SK-N-SH treated with all-trans-retinoic acid at 6 μM for 48 hours (cell line): ENCODE results near the gene SEPHS1.

Experiments
- ATAC-seq: fragments of 200-7000 bp; cut with Tn5 transposase; 3 replicates; pipeline ENCODE4 v1.9.1; 2020; ENCODE audit warnings: mild to moderate bottlenecking, moderate library complexity
- ARNTL ChIP-seq: fragments of 450-650 bp; formaldehyde crosslinking; IDR thresholded peaks from 2 replicates; pipeline ENCODE4 v1.5.0; 2020; ENCODE audit warnings: low read depth, mild to moderate bottlenecking, moderate library complexity, borderline replicate concordance
- BACH2 ChIP-seq: fragments of 250-450 bp; sonication (Bioruptor Pico); IDR thresholded peaks from 2 replicates; pipeline ENCODE4 v1.9.0; 2021; ENCODE audit warnings: mild to moderate bottlenecking, borderline replicate concordance
- CSDC2 ChIP-seq: fragments of 250-450 bp; sonication (Bioruptor Pico); IDR thresholded peaks from 2 replicates; pipeline ENCODE4 v1.5.0; 2020; ENCODE audit warnings: mild to moderate bottlenecking, moderate library complexity
- ESRRG ChIP-seq: fragments of 250-450 bp; sonication (Bioruptor Pico); IDR thresholded peaks from 2 replicates; pipeline ENCODE4 v1.6.1; 2021; ENCODE audit warnings: mild to moderate bottlenecking
- GLIS3 ChIP-seq: fragments of 250-450 bp; sonication (Bioruptor Pico); IDR thresholded peaks from 2 replicates; pipeline ENCODE4 v1.5.0; 2020; ENCODE audit warnings: mild to moderate bottlenecking, moderate library complexity
- ISL1 ChIP-seq: fragments of 250-450 bp; sonication (Bioruptor Pico); IDR thresholded peaks from 2 replicates; pipeline ENCODE4 v2.1.2; 2022; ENCODE audit warnings: mild to moderate bottlenecking, moderate library complexity
- OSR1 ChIP-seq: fragments of 250-450 bp; sonication (Bioruptor Pico); IDR thresholded peaks from 2 replicates; pipeline ENCODE4 v1.8.0; 2022; ENCODE audit warnings: moderate library complexity, mild to moderate bottlenecking, inconsistent platforms
- SNAI2 ChIP-seq: fragments of 250-450 bp; sonication (Bioruptor Pico); IDR thresholded peaks from 2 replicates; pipeline ENCODE4 v1.5.0; 2020; ENCODE audit warnings: mild to moderate bottlenecking, moderate library complexity
- TCF4 ChIP-seq: fragments of 250-450 bp; sonication (Bioruptor Pico); IDR thresholded peaks from 2 replicates; pipeline ENCODE4 v1.8.0; 2021; ENCODE audit warnings: mild to moderate bottlenecking, moderate library complexity, borderline replicate concordance
- TOX ChIP-seq: fragments of 250-450 bp; sonication (Bioruptor Pico); IDR thresholded peaks from 2 replicates; pipeline ENCODE4 v1.8.0; 2021; ENCODE audit warnings: mild to moderate bottlenecking, moderate library complexity, borderline replicate concordance
- ZC3H10 ChIP-seq: fragments of 250-450 bp; sonication (Bioruptor Pico); IDR thresholded peaks from 2 replicates; pipeline ENCODE4 v1.5.1; 2021; ENCODE audit warnings: mild to moderate bottlenecking, moderate library complexity
- ZFP3 ChIP-seq: fragments of 250-450 bp; sonication (Bioruptor Pico); IDR thresholded peaks from 2 replicates; pipeline ENCODE4 v1.5.0; 2020; ENCODE audit warnings: mild to moderate bottlenecking, moderate library complexity
- ZFP30 ChIP-seq: fragments of 450-650 bp; formaldehyde crosslinking; IDR thresholded peaks from 2 replicates; pipeline ENCODE4 v1.5.0; 2022; ENCODE audit warnings: mild to moderate bottlenecking, moderate library complexity
- ZNF565 ChIP-seq: fragments of 450-650 bp; formaldehyde crosslinking; conservative IDR thresholded peaks from 2 replicates; pipeline ENCODE4 v1.5.0; 2020; ENCODE audit warnings: low read depth, mild to moderate bottlenecking, moderate library complexity
- ZNF70 ChIP-seq: fragments of 450-650 bp; formaldehyde crosslinking; IDR thresholded peaks from 2 replicates; pipeline ENCODE4 v1.5.0; 2020; ENCODE audit warnings: mild to moderate bottlenecking, moderate library complexity
- ZNF8 ChIP-seq: fragments of 450-650 bp; formaldehyde crosslinking; IDR thresholded peaks from 2 replicates; pipeline ENCODE4 v1.5.0; 2020; ENCODE audit warnings: mild to moderate bottlenecking, moderate library complexity
- TF ChIP-seq, protein P1 (sequence below): fragments of 250-450 bp; sonication (Bioruptor Pico); IDR thresholded peaks from 2 replicates; pipeline ENCODE4 v1.8.0; 2020; ENCODE audit warnings: mild to moderate bottlenecking, moderate library complexity, borderline replicate concordance
- TF ChIP-seq, protein P2 (sequence below): fragments of 250-450 bp; sonication (Bioruptor Pico); IDR thresholded peaks from 2 replicates; pipeline ENCODE4 v1.5.1; 2021; ENCODE audit warnings: mild to moderate bottlenecking, moderate library complexity
- TF ChIP-seq, protein P3 (sequence below): fragments of 250-450 bp; sonication (Bioruptor Pico); IDR thresholded peaks from 2 replicates; pipeline ENCODE4 v1.8.0; 2021; ENCODE audit warnings: low read depth, mild to moderate bottlenecking, moderate library complexity, borderline replicate concordance
- TF ChIP-seq, protein P4 (sequence below): fragments of 250-450 bp; sonication (Bioruptor Pico); IDR thresholded peaks from 2 replicates; pipeline ENCODE4 v1.5.0; 2020; ENCODE audit warnings: mild to moderate bottlenecking, moderate library complexity
- TF ChIP-seq, protein P5 (sequence below): fragments of 250-450 bp; sonication (Bioruptor Pico); IDR thresholded peaks from 2 replicates; pipeline ENCODE4 v1.5.1; 2020; ENCODE audit warnings: low read depth, mild to moderate bottlenecking, moderate library complexity

SEPHS1 gene

DNA sequence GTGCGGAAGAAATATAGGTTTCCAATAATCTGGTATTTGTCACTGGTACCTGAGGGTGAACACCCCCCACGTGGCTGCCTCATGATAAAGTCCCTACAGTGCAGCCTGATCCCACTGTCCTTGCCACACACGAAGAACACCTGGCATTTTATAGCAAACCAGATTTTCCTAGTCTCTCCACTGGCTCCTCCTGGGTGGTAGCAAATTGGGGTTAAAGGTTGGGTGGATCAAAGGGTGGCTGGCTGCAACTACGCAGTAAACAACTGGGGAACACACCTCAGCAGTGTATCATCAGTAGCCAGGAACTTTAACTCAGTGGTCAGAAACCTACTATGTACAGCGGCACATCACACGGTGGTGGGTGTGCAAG lies 10.3 kb downstream of the SEPHS1 start (continued):
- TF ChIP-seq, protein P1, sequence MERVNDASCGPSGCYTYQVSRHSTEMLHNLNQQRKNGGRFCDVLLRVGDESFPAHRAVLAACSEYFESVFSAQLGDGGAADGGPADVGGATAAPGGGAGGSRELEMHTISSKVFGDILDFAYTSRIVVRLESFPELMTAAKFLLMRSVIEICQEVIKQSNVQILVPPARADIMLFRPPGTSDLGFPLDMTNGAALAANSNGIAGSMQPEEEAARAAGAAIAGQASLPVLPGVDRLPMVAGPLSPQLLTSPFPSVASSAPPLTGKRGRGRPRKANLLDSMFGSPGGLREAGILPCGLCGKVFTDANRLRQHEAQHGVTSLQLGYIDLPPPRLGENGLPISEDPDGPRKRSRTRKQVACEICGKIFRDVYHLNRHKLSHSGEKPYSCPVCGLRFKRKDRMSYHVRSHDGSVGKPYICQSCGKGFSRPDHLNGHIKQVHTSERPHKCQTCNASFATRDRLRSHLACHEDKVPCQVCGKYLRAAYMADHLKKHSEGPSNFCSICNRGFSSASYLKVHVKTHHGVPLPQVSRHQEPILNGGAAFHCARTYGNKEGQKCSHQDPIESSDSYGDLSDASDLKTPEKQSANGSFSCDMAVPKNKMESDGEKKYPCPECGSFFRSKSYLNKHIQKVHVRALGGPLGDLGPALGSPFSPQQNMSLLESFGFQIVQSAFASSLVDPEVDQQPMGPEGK (CRISPR knock-in tag): no peak

DNA sequence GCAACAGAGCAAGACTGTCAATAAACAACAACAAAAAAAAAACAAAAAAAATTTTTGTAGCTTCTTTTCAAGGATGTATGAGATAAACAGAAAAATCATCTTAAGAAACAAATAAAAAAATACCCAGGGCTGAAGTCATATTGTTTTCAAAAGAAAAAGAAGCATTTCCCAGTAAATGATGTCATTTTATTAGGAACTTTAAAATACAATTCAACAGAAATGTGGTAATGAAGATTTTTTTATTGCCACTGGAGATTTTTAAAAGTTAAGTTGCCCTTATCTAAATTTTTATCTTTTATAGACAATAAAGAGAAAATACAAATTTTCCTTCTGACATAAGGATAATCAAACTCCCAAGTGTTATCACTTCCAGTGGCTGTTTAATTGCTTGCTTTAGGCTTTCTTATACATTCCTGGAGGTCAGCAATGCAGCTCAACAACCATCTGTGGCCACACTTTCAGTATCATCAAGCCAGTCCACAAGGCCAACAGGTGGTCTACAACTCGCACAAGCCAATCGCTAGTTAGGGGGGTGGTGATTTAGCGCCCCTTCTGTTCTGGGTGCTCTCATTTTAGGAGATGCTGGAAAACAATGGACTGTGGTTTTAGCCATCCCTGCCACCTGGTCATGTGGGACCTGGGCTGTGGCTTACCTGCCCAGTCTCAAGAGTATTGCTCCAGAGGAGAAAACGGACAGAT lies 10.8 kb downstream of the SEPHS1 start:
- TF ChIP-seq ZNF8 (CRISPR knock-in tag): no peak
- no peak for TF ChIP-seq SNAI2 (CRISPR knock-in tag)
- no peak for TF ChIP-seq ZNF565 (CRISPR knock-in tag)
- TF ChIP-seq, protein P1 (CRISPR knock-in tag): no peak
- TF ChIP-seq ARNTL (CRISPR knock-in tag): no peak
- TF ChIP-seq, protein P2, sequence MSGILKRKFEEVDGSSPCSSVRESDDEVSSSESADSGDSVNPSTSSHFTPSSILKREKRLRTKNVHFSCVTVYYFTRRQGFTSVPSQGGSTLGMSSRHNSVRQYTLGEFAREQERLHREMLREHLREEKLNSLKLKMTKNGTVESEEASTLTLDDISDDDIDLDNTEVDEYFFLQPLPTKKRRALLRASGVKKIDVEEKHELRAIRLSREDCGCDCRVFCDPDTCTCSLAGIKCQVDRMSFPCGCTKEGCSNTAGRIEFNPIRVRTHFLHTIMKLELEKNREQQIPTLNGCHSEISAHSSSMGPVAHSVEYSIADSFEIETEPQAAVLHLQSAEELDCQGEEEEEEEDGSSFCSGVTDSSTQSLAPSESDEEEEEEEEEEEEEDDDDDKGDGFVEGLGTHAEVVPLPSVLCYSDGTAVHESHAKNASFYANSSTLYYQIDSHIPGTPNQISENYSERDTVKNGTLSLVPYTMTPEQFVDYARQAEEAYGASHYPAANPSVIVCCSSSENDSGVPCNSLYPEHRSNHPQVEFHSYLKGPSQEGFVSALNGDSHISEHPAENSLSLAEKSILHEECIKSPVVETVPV (CRISPR knock-in tag): no peak
- no peak for TF ChIP-seq TCF4 (CRISPR knock-in tag)
- TF ChIP-seq, protein P3, sequence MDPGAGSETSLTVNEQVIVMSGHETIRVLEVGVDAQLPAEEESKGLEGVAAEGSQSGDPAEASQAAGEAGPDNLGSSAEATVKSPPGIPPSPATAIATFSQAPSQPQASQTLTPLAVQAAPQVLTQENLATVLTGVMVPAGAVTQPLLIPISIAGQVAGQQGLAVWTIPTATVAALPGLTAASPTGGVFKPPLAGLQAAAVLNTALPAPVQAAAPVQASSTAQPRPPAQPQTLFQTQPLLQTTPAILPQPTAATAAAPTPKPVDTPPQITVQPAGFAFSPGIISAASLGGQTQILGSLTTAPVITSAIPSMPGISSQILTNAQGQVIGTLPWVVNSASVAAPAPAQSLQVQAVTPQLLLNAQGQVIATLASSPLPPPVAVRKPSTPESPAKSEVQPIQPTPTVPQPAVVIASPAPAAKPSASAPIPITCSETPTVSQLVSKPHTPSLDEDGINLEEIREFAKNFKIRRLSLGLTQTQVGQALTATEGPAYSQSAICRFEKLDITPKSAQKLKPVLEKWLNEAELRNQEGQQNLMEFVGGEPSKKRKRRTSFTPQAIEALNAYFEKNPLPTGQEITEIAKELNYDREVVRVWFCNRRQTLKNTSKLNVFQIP (CRISPR knock-in tag): no peak
- no peak for TF ChIP-seq ZNF70 (CRISPR knock-in tag)
- no peak for TF ChIP-seq GLIS3
- no peak for TF ChIP-seq ESRRG (CRISPR knock-in tag)
- no peak for TF ChIP-seq ISL1
- TF ChIP-seq TOX (CRISPR knock-in tag): no peak
- no peak for TF ChIP-seq BACH2 (CRISPR knock-in tag)
- TF ChIP-seq OSR1 (CRISPR knock-in tag): no peak
- TF ChIP-seq ZFP30 (CRISPR knock-in tag): no peak
- no peak for TF ChIP-seq ZC3H10 (CRISPR knock-in tag)
- ATAC-seq: no peak

DNA sequence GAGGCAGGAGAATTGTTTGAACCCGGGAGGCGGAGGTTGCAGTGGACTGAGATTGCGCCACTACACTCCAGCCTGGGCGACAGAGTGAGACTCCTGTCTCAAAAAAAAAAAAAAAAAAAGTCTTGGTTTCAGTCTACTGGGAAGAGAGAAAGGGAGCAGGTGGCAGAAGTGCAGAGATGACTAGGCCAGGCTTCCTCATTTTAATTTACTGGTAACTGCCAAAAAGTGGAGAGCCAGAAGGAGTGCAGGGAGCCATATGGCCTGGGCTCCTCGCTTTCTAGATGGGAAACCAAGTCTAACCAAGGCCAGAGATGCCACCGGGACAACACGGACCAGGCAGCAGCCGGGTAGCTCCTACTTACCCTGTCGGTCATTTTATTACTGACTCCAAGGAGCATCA lies 12.2 kb downstream of the SEPHS1 start:
- TF ChIP-seq, protein P4, sequence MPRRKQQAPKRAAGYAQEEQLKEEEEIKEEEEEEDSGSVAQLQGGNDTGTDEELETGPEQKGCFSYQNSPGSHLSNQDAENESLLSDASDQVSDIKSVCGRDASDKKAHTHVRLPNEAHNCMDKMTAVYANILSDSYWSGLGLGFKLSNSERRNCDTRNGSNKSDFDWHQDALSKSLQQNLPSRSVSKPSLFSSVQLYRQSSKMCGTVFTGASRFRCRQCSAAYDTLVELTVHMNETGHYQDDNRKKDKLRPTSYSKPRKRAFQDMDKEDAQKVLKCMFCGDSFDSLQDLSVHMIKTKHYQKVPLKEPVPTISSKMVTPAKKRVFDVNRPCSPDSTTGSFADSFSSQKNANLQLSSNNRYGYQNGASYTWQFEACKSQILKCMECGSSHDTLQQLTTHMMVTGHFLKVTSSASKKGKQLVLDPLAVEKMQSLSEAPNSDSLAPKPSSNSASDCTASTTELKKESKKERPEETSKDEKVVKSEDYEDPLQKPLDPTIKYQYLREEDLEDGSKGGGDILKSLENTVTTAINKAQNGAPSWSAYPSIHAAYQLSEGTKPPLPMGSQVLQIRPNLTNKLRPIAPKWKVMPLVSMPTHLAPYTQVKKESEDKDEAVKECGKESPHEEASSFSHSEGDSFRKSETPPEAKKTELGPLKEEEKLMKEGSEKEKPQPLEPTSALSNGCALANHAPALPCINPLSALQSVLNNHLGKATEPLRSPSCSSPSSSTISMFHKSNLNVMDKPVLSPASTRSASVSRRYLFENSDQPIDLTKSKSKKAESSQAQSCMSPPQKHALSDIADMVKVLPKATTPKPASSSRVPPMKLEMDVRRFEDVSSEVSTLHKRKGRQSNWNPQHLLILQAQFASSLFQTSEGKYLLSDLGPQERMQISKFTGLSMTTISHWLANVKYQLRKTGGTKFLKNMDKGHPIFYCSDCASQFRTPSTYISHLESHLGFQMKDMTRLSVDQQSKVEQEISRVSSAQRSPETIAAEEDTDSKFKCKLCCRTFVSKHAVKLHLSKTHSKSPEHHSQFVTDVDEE (CRISPR knock-in tag): no peak
- TF ChIP-seq ZFP3 (CRISPR knock-in tag) (no peak), CSDC2 (CRISPR knock-in tag) (no peak), TOX (CRISPR knock-in tag) (no peak), ZNF70 (CRISPR knock-in tag) (no peak), SNAI2 (CRISPR knock-in tag) (no peak), ZC3H10 (CRISPR knock-in tag) (no peak), GLIS3 (no peak)
- TF ChIP-seq, protein P2 (CRISPR knock-in tag): no peak
- TF ChIP-seq, protein P5, sequence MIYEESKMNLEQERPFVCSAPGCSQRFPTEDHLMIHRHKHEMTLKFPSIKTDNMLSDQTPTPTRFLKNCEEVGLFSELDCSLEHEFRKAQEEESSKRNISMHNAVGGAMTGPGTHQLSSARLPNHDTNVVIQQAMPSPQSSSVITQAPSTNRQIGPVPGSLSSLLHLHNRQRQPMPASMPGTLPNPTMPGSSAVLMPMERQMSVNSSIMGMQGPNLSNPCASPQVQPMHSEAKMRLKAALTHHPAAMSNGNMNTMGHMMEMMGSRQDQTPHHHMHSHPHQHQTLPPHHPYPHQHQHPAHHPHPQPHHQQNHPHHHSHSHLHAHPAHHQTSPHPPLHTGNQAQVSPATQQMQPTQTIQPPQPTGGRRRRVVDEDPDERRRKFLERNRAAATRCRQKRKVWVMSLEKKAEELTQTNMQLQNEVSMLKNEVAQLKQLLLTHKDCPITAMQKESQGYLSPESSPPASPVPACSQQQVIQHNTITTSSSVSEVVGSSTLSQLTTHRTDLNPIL (CRISPR knock-in tag): no peak
- ATAC-seq: no peak
